ENCODE results near the gene COG4. TPM values are rescaled to one million over a fixed set of nuclear protein-coding genes. Genes with fewer than 3 reads are reported as not detected.

The COG4 gene
- polyA plus RNA-seq, 3 donors, result 37.6 to 40.6 (median 40.1) TPM

DNA sequence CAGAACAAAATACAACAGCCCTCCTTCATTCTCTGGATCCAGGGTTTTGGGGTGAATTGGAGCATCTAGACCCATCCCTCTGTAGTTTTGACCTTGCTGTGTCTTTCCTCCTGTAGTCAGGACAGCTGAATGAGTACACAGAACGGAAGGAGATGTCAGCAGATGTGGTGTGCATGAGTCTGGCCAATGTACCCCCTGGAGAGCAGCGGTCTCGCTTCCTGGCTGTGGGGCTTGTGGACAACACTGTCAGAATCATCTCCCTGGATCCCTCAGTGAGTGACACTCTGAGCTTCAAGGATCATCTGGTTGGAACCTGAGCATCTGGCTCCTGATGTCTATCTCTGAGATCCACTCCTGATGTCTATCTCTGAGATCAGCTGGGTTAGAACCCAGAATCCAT, 32.7 kb upstream of the COG4 start:
- no peaks in the 10 kb centered on the region for H3K4me1 ChIP-seq (ENCODE audit: control insufficient read depth in 1 of 2, insufficient read depth in 2 of 2, low read length in 2 of 2)
- H3K4me2 ChIP-seq (replicated peaks; ENCODE audit: extremely low read depth, low read length, poor library complexity, severe bottlenecking), result no peak overlapping the region
- intact Hi-C loops (cut with micrococcal nuclease), result no loop called here
- peaks cover 24% of the 10 kb centered on the region for H3K79me2 ChIP-seq (ENCODE audit: insufficient read depth, low read length)
- Mint-ChIP-seq H3K27me3 (ENCODE audit: low read depth in 3 of 3) (no peaks in the 10 kb centered on the region), H3K4me1 (no peaks in the 10 kb centered on the region), H3K36me3 (peaks cover 85 to 89% of the 10 kb centered on the region in 2 donors), H3K9me3 (no peaks in the 10 kb centered on the region), H3K4me3 (no peak overlapping the region), H3K27ac (peak overlapping the region in 1 of 7 donors; percentile 52)
- no peak for DNase-seq
- H2AFZ ChIP-seq (ENCODE audit: insufficient read depth, low read depth, low read length, poor library complexity, severe bottlenecking), result no peak overlapping the region
- no peak overlapping the region for H3K9ac ChIP-seq (ENCODE audit: insufficient read depth, low read length, poor library complexity, severe bottlenecking)
- peaks cover 99 to 100% of the 10 kb centered on the region in 2 donors for H3K36me3 ChIP-seq (replicated peaks in 1 of 2; ENCODE audit: control insufficient read depth in 1 of 2, insufficient read depth in 2 of 2, low read length in 2 of 2)
- H3K27ac ChIP-seq (ENCODE audit: low read depth in 1 of 2, low read length in 2 of 2), result no peak overlapping the region
- 100% methylated on average over 3 of the region's 3 CpGs for WGBS (ENCODE audit: insufficient coverage)
- no peaks in the 10 kb centered on the region for H3K27me3 ChIP-seq (ENCODE audit: control insufficient read depth in 2 of 2, insufficient read depth in 2 of 2, low read length in 2 of 2)
- H3K4me3 ChIP-seq (replicated peaks in 1 of 3; ENCODE audit: low read depth in 2 of 3, low read length in 3 of 3), result no peak overlapping the region
- H4K20me1 ChIP-seq (ENCODE audit: insufficient read depth, low read length), result peaks cover 53% of the 10 kb centered on the region
- TF ChIP-seq, protein P1, sequence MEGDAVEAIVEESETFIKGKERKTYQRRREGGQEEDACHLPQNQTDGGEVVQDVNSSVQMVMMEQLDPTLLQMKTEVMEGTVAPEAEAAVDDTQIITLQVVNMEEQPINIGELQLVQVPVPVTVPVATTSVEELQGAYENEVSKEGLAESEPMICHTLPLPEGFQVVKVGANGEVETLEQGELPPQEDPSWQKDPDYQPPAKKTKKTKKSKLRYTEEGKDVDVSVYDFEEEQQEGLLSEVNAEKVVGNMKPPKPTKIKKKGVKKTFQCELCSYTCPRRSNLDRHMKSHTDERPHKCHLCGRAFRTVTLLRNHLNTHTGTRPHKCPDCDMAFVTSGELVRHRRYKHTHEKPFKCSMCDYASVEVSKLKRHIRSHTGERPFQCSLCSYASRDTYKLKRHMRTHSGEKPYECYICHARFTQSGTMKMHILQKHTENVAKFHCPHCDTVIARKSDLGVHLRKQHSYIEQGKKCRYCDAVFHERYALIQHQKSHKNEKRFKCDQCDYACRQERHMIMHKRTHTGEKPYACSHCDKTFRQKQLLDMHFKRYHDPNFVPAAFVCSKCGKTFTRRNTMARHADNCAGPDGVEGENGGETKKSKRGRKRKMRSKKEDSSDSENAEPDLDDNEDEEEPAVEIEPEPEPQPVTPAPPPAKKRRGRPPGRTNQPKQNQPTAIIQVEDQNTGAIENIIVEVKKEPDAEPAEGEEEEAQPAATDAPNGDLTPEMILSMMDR (IDR thresholded peaks at IDR 0.05), result no peak
- no peaks in the 10 kb centered on the region for H3K9me3 ChIP-seq (replicated peaks in 1 of 2; ENCODE audit: control insufficient read depth in 1 of 2, insufficient read depth in 1 of 2, low read length in 2 of 2)

DNA sequence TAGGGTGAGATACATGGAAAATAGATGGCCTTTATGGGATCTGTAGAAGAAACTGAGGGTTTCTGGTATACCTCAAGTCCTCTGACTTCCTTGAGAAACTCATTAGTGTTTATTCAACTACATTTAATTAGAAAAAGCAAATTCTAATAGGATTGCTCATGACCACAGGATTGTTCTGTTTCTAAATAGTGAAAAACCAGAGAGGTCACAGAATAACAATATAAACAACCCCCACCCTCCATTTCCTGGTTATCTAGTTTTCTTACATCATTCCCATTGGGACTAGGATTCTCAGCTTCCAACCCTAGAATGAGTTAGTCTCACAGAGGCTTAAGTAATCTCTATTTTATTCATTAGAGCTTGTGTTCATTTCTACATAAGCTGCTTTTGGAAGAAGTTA, 30.3 kb upstream of the COG4 start:
- H3K36me3 ChIP-seq (replicated peaks in 1 of 2; ENCODE audit: control insufficient read depth in 1 of 2, insufficient read depth in 2 of 2, low read length in 2 of 2), result peaks cover 99 to 100% of the 10 kb centered on the region in 2 donors
- Mint-ChIP-seq H3K9me3 (no peaks in the 10 kb centered on the region), H3K27me3 (ENCODE audit: low read depth in 3 of 3) (no peaks in the 10 kb centered on the region), H3K36me3 (peaks cover 82 to 90% of the 10 kb centered on the region in 2 donors), H3K4me1 (no peaks in the 10 kb centered on the region), H3K4me3 (no peak overlapping the region), H3K27ac (no peak overlapping the region)
- no peaks in the 10 kb centered on the region for H3K27me3 ChIP-seq (ENCODE audit: control insufficient read depth in 2 of 2, insufficient read depth in 2 of 2, low read length in 2 of 2)
- DNase-seq, result no peak
- H3K79me2 ChIP-seq (ENCODE audit: insufficient read depth, low read length), result peaks cover 42% of the 10 kb centered on the region
- H3K4me3 ChIP-seq (replicated peaks in 1 of 3; ENCODE audit: low read depth in 2 of 3, low read length in 3 of 3), result no peak overlapping the region
- H3K27ac ChIP-seq (ENCODE audit: low read depth in 1 of 2, low read length in 2 of 2), result no peak overlapping the region
- peaks cover 65% of the 10 kb centered on the region for H4K20me1 ChIP-seq (ENCODE audit: insufficient read depth, low read length)
- TF ChIP-seq, protein P1 (IDR thresholded peaks at IDR 0.05), result no peak
- H3K4me1 ChIP-seq (ENCODE audit: control insufficient read depth in 1 of 2, insufficient read depth in 2 of 2, low read length in 2 of 2), result no peaks in the 10 kb centered on the region
- intact Hi-C loops (cut with micrococcal nuclease), result no loop called here
- H3K9ac ChIP-seq (ENCODE audit: insufficient read depth, low read length, poor library complexity, severe bottlenecking), result no peak overlapping the region
- H3K4me2 ChIP-seq (replicated peaks; ENCODE audit: extremely low read depth, low read length, poor library complexity, severe bottlenecking), result no peak overlapping the region
- no peaks in the 10 kb centered on the region for H3K9me3 ChIP-seq (replicated peaks in 1 of 2; ENCODE audit: control insufficient read depth in 1 of 2, insufficient read depth in 1 of 2, low read length in 2 of 2)
- H2AFZ ChIP-seq (ENCODE audit: insufficient read depth, low read depth, low read length, poor library complexity, severe bottlenecking), result no peak overlapping the region
